ENCODE results near the gene ARMC9. TPM values are rescaled to one million over a fixed set of nuclear protein-coding genes. Genes with fewer than 3 reads are reported as not detected.
"Not testable (repeated sequence)": the region's sequence is repeated elsewhere in the genome, so short reads cannot be mapped to it uniquely, and the experiment has no call there.

Gene ARMC9
- total and polyA plus RNA-seq, 2 of the 13 experiments (the other 11 are each of a cell fraction or from before 2014, with no cell fraction given), result 9.1 to 12.8 TPM

GRCh38 chr2:231401101-231401500 is 202.7 kb downstream of the ARMC9 start:
- CTCF ChIA-PET (ENCODE audit: low intra/inter-chr PET ratio, low total read pairs), result interaction anchor here (0.9 to 1.7 kb wide), 3 partner anchors 11 to 173 kb away, joined by 3 to 5 read pairs (median 3); no protein-coding TSS in a partner anchor
- H3K27me3 ChIP-seq (ENCODE audit: control insufficient read depth in 1 of 2, insufficient read depth in 2 of 2, low read length in 2 of 2), result peaks cover 1 to 72% of the 10 kb centered on the region in 2 experiments; a peak in 4 of 5 replicates
- H2AFZ ChIP-seq (ENCODE audit: low read length); H3K79me2 ChIP-seq (ENCODE audit: insufficient read depth, low read length); intact Hi-C loops (cut with micrococcal nuclease; ENCODE audit: unreplicated experiment); H3K4me2 ChIP-seq (ENCODE audit: low read depth, low read length); H3K9me3 ChIP-seq (ENCODE audit: low read length); FAIRE-seq; ATAC-seq; H3K36me3 ChIP-seq (replicated peaks in 1 of 2; ENCODE audit: control insufficient read depth in 1 of 2, insufficient read depth in 2 of 2, low read length in 2 of 2); in situ Hi-C loops (cut with HindIII; ENCODE audit: extremely low pct_ligation_motif_present, low pct_unique_long_range_greater_than_20kb); H3K9ac ChIP-seq (ENCODE audit: insufficient read depth, low read depth, low read length); H3K27ac ChIP-seq (ENCODE audit: extremely low read length, insufficient read depth, low read length); BruUV-seq (replicated peaks); DNase-seq (ENCODE audit: low spot score); H3K4me3 ChIP-seq (replicated peaks in 1 of 3; ENCODE audit: insufficient read depth in 1 of 3, low read depth in 2 of 3, low read length in 3 of 3); H4K20me1 ChIP-seq (ENCODE audit: insufficient read depth, low read length): not testable (repeated sequence)
- H3K4me1 ChIP-seq (ENCODE audit: insufficient read depth, low read length), result peaks cover 20% of the 10 kb centered on the region
- POLR2A ChIA-PET, result interaction anchor here (1.0 to 1.2 kb wide), 3 partner anchors 11 to 63 kb away, joined by 4 to 11 read pairs (median 5); partner anchors contain the start of gene NCL
- TF ChIP-seq, protein P1, sequence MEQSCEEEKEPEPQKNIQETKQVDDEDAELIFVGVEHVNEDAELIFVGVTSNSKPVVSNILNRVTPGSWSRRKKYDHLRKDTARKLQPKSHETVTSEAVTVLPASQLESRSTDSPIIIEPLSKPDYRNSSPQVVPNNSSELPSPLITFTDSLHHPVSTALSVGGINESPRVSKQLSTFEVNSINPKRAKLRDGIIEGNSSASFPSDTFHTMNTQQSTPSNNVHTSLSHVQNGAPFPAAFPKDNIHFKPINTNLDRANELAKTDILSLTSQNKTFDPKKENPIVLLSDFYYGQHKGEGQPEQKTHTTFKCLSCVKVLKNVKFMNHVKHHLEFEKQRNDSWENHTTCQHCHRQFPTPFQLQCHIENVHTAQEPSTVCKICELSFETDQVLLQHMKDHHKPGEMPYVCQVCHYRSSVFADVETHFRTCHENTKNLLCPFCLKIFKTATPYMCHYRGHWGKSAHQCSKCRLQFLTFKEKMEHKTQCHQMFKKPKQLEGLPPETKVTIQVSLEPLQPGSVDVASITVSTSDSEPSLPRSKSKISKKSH (CRISPR knock-in tag; IDR thresholded peaks at IDR 0.05; ENCODE audit: borderline replicate concordance), result 0 out of 2 replicates have a peak, but pooled peaks have one; percentile 37
- WGBS (ENCODE audit: low lambda C conversion rate), result 72% methylated on average over 23 of the region's 23 CpGs

GRCh38 chr2:231403421-231404182 is 205.2 kb downstream of the ARMC9 start:
- POLR2A ChIA-PET; H3K36me3 ChIP-seq (replicated peaks in 1 of 2; ENCODE audit: control insufficient read depth in 1 of 2, insufficient read depth in 2 of 2, low read length in 2 of 2); intact Hi-C loops (cut with micrococcal nuclease; ENCODE audit: unreplicated experiment); DNase-seq (ENCODE audit: low spot score); BruUV-seq (replicated peaks); H4K20me1 ChIP-seq (ENCODE audit: insufficient read depth, low read length); H3K4me3 ChIP-seq (replicated peaks in 1 of 3; ENCODE audit: insufficient read depth in 1 of 3, low read depth in 2 of 3, low read length in 3 of 3); in situ Hi-C loops (cut with HindIII; ENCODE audit: extremely low pct_ligation_motif_present, low pct_unique_long_range_greater_than_20kb); H3K27ac ChIP-seq (ENCODE audit: extremely low read length, insufficient read depth, low read length); H3K79me2 ChIP-seq (ENCODE audit: insufficient read depth, low read length); ATAC-seq; H3K4me2 ChIP-seq (ENCODE audit: low read depth, low read length); H3K9me3 ChIP-seq (ENCODE audit: low read length); CTCF ChIA-PET (ENCODE audit: low intra/inter-chr PET ratio, low total read pairs); FAIRE-seq; H3K9ac ChIP-seq (ENCODE audit: insufficient read depth, low read depth, low read length); H2AFZ ChIP-seq (ENCODE audit: low read length): not testable (repeated sequence)
- Histone ChIP-seq H3K27me3 (ENCODE audit: control insufficient read depth in 1 of 2, insufficient read depth in 2 of 2, low read length in 2 of 2) (peaks cover 0 to 50% of the 10 kb centered on the region in 2 experiments; a peak in 3 of 5 replicates), H3K4me1 (ENCODE audit: insufficient read depth, low read length) (peaks cover 20% of the 10 kb centered on the region)
- WGBS (ENCODE audit: low lambda C conversion rate), result 34% methylated on average over 14 of the region's 14 CpGs

GRCh38 chr2:231404183-231404578 is 205.8 kb downstream of the ARMC9 start:
- H4K20me1 ChIP-seq (ENCODE audit: insufficient read depth, low read length); DNase-seq (ENCODE audit: low spot score); H3K36me3 ChIP-seq (replicated peaks in 1 of 2; ENCODE audit: control insufficient read depth in 1 of 2, insufficient read depth in 2 of 2, low read length in 2 of 2); FAIRE-seq; ATAC-seq; H3K27ac ChIP-seq (ENCODE audit: extremely low read length, insufficient read depth, low read length); H3K79me2 ChIP-seq (ENCODE audit: insufficient read depth, low read length); H3K9ac ChIP-seq (ENCODE audit: insufficient read depth, low read depth, low read length); in situ Hi-C loops (cut with HindIII; ENCODE audit: extremely low pct_ligation_motif_present, low pct_unique_long_range_greater_than_20kb); H3K4me3 ChIP-seq (replicated peaks in 1 of 3; ENCODE audit: insufficient read depth in 1 of 3, low read depth in 2 of 3, low read length in 3 of 3); intact Hi-C loops (cut with micrococcal nuclease; ENCODE audit: unreplicated experiment); BruUV-seq (replicated peaks); CTCF ChIA-PET (ENCODE audit: low intra/inter-chr PET ratio, low total read pairs); POLR2A ChIA-PET; H3K4me2 ChIP-seq (ENCODE audit: low read depth, low read length); H3K9me3 ChIP-seq (ENCODE audit: low read length); H2AFZ ChIP-seq (ENCODE audit: low read length): not testable (repeated sequence)
- WGBS (ENCODE audit: low lambda C conversion rate), result 68% methylated on average over 16 of the region's 16 CpGs
- H3K27me3 ChIP-seq (ENCODE audit: control insufficient read depth in 1 of 2, insufficient read depth in 2 of 2, low read length in 2 of 2), result peaks cover 0 to 47% of the 10 kb centered on the region in 2 experiments; a peak in 3 of 5 replicates
- H3K4me1 ChIP-seq (ENCODE audit: insufficient read depth, low read length), result peaks cover 20% of the 10 kb centered on the region

Measured in HepG2 (cell line).